ENCODE data around the gene MRAP2.

DNA sequence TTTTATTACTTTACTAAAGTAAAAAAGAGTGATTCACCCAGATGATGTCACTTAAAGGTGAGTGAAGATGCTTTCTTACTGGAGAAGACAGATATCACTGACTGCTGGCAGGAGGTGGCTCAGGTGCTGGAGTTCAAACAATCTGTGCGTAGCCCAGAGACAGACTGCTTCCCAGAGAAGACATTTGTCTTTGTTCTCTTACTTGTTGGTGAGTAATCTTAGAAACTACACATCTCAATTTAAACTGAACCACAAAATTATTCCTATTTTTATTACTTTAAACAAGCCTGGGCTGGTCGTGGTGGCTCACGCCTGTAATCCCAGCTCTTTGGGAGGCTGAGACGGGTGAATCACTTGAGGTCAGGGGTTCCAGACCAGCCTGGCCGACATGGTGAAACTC is 101.7 kb downstream of the MRAP2 start:
- TF ChIP-seq EZH2 (IDR thresholded peaks at IDR 0.05) (no peak), POLR2AphosphoS5 (IDR thresholded peaks at IDR 0.05; ENCODE audit: borderline replicate concordance, low read depth, low read length) (no peak), FOXP2 (optimal IDR thresholded peaks at IDR 0.05; ENCODE audit: control extremely low read depth, extremely low read length, insufficient read depth) (no peak)

Data from SK-N-MC (cell line).